HG02623 (cell line): Measurements from ENCODE around the gene PLK3.
"Not testable (repeated sequence)": the region's sequence is repeated elsewhere in the genome, so short reads cannot be mapped to it uniquely, and the experiment has no call there.

Experiments used
- ATAC-seq: cut with Tn5 transposase; IDR thresholded peaks from one replicate; pipeline ENCODE4 v1.9.1; 2021; ENCODE audit warnings: moderate library complexity; ENCODE audit not compliant: unreplicated experiment

PLK3 gene

GRCh38 chr1:44786841-44787426 is 13.2 kb upstream of the PLK3 start:
- no peak for ATAC-seq

- no peak for ATAC-seq
These were observed 12.7 kb upstream of the PLK3 start for GRCh38 chr1:44787506-44787905.

DNA sequence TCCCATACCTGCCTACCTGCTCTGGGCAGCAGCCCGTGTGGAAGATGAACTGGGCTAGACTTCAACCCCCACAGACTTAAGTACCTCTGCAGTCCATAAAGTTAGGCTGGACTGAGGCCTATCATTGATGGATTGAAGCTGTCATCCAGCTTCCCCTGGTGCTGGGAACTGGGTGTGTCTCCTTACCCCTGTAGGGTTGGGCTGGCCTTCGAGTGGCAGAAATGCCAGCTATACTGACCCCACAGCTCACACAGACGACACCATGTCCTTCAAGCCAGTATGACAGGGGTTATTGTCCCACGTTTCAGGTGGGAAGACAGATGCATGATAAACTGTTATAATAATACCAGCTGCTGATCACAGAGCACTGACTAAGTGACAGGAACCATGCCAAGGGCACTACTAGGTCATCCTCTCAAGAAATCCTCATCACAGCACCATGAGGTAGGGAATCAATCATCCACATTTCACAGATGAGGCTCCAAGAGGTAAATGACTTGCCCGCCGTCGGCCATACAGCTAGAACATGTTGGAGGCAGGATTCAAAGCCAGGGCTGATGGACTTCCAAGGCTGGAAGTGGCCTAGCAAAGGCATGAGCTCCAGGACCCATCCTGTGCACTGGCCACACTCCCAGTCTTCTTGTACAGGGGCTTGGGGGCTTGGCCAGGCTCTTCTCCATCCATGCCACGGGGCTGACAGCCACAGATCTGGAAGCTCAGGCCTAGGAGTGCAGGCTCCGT is 11.9 kb upstream of the PLK3 start, which contains the start of gene BEST4:
BEST4 (minus strand) TSS at position 51 of the 741 bp plus-strand sequence. CDS start 465 bp downstream, outside the sequence.
- ATAC-seq = no peak

GRCh38 chr1:44790968-44791801 is 9.0 kb upstream of the PLK3 start:
- no peak for ATAC-seq

DNA sequence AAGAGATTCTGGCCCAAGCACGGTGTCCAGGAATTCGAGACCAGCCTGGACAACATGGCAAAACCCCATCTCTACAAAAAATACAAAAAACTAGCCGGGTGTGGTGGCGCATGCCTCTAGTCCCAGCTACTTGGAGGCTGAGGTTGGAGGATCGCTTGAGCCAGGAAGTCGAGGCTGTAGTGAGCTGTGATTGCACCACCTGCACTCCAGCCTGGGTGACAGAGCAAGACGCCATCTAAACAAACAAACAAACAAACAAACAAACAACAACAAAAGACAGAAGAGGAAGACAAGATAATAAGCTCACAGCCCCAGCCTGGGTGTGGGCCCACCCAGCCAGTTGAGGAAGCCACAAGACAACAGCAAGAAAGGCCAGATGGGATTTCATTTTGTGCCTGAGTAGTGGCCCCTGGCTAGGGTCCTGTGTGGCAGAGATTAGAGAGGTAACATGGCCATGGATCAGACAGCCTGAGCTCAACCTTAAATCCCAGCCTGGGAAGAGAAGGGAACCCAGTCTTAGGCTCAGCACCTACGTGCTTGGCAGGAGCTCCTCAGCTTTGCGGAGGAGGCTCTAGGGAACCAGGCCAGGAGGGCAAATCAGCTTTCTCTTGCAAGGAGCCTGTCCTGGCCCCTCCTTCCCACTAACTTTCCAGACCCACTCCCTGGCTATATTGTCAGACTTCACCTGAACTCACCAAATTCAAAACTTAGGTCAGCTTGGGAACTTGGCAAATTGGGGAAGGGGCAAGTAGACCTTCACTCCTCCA is 7.3 kb upstream of the PLK3 start:
- no peak for ATAC-seq

GRCh38 chr1:44797886-44798285 is 2.3 kb upstream of the PLK3 start:
- not testable (repeated sequence) for ATAC-seq

GRCh38 chr1:44798481-44799365 is 1.5 kb upstream of the PLK3 start:
- ATAC-seq = no peak

DNA sequence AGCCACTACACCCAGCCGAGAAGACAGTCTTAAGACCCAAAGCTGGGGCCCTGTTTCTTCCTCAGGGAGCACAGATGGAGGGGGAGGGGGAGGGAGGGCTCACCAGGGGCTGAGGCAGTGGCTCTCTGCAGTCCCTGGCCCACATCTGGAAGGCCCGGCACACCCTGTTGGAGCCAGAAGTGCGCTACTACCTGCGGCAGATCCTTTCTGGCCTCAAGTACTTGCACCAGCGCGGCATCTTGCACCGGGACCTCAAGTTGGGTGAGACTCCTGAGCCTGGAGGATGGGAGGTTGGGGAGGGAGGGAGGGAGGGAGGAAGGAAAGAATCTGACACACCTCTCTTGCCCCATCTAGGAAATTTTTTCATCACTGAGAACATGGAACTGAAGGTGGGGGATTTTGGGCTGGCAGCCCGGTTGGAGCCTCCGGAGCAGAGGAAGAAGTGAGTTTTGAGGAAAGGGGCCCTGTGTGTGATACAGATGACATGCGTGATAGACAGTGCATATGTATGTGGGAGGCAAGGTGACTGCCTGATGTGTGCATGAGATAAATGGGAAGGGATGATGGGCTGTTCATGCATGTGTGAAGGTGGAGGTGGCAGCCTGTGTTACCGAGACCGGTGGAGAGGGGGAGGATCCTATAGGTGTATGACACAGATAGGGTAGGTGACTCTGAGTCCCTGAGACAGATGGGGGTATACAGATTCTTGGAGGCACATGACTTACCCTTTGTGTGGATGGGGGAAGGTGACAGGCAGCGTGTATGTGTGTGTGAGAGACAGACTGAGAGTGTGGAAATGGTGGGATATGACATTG is 1.5 kb downstream of the PLK3 start:
- ATAC-seq = no peak

GRCh38 chr1:44802306-44803061 is 2.3 kb downstream of the PLK3 start:
- no peak for ATAC-seq

GRCh38 chr1:44803062-44803311 is 2.8 kb downstream of the PLK3 start:
- ATAC-seq = no peak

DNA sequence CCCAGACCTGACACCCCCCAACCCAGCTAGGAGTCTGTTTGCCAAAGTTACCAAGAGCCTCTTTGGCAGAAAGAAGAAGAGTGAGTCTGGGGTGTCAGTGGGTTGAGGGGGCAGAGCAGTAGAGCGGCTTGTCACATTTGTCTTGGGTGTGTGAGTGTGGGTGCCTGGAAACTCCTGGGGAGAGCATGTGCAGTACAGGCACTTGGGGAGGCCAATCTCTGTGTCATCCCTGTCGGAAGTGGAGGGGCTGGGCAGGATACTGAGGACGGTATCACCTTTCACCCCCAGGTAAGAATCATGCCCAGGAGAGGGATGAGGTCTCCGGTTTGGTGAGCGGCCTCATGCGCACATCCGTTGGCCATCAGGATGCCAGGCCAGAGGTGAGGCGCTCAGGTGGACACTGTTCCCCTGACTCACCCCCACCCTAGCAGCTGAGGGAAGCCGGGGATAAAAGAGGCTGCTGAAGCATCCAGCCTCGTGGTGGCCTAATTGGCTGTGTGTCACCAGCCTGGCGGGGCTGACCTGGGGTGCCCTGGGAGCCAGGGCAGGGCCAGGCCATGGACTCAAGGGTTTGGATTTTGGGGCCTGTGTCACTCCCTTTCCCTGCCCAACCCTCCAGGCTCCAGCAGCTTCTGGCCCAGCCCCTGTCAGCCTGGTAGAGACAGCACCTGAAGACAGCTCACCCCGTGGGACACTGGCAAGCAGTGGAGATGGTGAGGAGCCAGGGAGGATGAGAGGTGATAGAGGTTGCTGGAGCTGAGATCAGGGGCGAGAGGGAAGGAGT is 3.3 kb downstream of the PLK3 start:
- no peak for ATAC-seq

GRCh38 chr1:44805311-44806024 is 5.3 kb downstream of the PLK3 start:
- ATAC-seq = no peak

- no peak for ATAC-seq
These were observed 6.0 kb downstream of the PLK3 start for GRCh38 chr1:44806025-44806703.

DNA sequence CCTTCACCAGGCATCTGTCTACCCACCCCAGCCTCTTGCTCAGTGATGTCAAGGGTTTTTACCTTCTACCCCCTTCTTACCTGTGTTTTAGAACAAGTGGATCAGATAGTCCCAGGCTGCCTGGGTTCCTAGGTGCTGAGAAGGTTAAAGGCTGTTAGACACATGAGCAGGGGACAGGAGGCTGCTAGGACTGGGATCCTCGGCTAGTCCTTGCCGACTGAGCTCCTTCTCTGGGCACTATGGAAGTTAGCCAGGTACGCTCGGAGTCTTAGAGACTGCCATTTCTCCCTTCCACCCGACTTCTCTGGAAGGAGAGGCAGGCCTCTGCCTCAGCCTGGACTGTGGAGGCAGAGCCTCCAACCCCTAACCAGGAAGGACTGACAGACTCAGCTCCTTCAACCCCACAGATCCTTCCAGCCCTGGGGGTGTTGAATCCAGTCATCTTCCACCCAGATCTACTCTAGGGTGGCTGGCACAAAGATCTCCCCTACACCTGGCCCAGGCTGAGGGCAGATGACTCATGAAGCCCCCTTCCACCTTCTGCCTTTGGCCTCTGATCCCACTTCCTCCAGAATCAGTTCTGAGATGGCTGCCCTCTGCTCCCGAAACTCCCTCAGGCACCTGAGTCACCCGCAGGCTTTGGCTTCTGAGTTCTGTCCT is 6.7 kb downstream of the PLK3 start, which contains the start of gene DYNLT4:
DYNLT4 (minus strand) TSS at position 648 of the 660 bp plus-strand sequence. CDS start 683 bp downstream, outside the sequence.
- ATAC-seq = no peak

GRCh38 chr1:44807364-44808062 is 7.3 kb downstream of the PLK3 start:
- no peak for ATAC-seq
